Measurements from ENCODE around the gene S100A3.
A peak's percentile ranks its signal among the peaks of the same experiment; 100 is the strongest.

S100A3 gene

DNA sequence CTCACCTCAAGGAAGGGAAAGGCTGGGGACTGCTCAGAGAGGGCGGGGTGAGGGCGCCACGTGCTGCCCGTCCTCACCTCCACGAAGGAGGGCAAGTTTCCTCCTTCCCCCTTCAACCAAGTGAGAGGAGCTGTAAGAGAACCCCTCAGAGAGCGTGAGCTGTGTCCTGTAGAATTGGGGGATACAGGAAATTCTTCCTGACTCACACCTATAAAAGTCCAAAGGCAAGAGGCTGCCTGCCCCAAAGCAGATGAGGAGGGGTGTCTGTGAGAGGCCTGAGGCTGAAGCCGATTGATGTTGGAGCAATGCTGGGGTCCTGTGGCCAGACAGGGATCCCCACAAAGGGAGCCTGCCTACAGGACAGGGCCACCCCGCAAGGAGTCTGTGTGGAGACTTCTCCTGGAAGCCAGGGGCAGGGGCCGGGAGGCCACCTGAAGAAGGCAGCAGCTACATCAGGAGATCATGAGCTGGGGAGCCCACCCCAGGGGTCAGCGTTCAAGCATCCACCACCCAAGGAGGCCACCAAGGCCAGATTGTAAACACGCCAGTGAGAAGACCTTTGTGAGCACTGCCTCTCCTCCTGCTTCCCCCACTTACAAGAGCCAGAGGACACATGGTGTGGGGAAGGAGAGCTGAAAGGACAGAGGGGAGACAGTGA is 41.0 kb downstream of the S100A3 start:
- DNase-seq, result no peak

DNA sequence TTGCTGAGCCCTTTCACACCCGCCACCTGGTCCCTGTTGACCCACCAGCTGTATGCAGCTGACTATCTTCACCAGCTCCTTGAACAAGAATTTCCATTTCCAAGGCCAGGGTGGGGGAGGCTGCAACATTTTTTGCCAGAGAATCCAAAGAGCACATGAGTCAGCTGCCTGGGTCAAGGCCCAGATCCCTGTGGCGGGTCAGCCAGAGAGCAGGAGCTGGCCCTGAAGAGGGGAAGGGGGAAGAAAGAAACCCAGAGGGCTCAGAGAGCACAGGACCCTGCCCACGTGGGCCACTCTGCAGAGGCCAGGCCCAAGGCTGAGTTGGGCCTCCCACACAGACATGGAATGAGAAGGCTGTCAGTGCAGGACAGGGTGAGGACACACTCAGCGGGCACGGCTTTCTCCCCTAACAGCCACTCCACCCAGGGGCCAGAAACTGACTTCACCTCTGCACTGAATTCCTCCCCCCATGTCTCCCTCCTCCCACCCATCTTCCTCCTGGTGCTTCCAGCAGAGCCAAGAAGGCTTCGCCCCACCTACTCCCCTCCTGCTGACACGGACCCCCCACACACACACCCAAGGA is 42.1 kb downstream of the S100A3 start:
- DNase-seq, result peak; percentile 94

DNA sequence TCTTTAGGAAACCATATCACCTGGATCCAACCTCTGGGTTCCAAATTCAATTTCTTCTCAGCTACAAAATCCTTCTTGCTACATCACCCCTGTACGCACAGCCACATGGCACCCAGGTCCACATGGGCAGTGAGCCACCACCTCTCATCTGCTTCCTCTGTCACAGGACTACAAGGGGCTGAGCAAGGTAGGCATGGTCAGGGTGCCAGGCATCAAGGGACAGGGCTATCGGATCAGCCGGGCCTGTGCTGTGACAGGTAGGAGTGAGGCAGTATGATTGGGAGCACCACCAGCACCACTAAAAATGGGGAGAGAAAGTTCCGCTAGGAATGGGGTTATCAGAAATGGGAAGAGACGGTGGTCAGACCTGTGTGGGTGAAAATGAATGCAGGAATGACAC is 42.7 kb downstream of the S100A3 start:
- no peak for DNase-seq

GRCh38 chr1:153505576-153505975 is 43.5 kb downstream of the S100A3 start:
- no peak for DNase-seq

GRCh38 chr1:153503766-153504165 is 45.3 kb downstream of the S100A3 start:
- no peak for DNase-seq

DNA sequence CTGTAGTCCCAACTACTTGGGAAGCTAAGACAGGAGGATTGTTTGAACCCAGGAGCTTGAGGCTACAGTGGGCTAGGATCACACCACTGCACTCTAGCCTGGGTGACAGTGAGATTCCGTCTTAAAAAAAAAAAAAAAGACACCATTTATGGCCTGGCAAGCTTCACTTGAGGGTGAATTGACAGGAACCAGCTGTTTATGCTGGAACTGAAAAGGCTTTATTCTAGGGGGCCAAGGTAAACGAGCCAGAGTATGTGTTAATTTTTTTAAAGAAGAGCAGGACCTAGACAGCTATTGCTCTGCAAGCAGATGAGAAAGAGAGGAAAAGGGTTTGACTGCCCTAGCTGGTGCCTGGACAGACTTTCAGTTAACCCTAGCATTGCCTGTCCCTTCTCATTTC is 50.3 kb downstream of the S100A3 start:
- DNase-seq, result no peak
